BLaER1 (cell line): ENCODE results near the gene CBX8.

Experiments used
- H3K27ac ChIP-seq: shearing (Covaris generic); formaldehyde crosslinking; 2 replicates; pipeline ENCODE4 v1.8.1; 2022
- H3K27me3 ChIP-seq: shearing (Covaris generic); formaldehyde crosslinking; 2 replicates; pipeline ENCODE4 v1.8.1; 2022
- H3K36me3 ChIP-seq: shearing (Covaris generic); formaldehyde crosslinking; 2 replicates; pipeline ENCODE4 v1.8.1; 2022
- H3K4me1 ChIP-seq: shearing (Covaris generic); formaldehyde crosslinking; 2 replicates; pipeline ENCODE4 v1.8.1; 2022
- H3K4me2 ChIP-seq: shearing (Covaris generic); formaldehyde crosslinking; 2 replicates; pipeline ENCODE4 v1.8.1; 2022
- H3K4me3 ChIP-seq: shearing (Covaris generic); formaldehyde crosslinking; 2 replicates; pipeline ENCODE4 v1.8.1; 2022
- H3K9ac ChIP-seq: shearing (Covaris generic); formaldehyde crosslinking; 2 replicates; pipeline ENCODE4 v1.8.1; 2022
- H3K9me3 ChIP-seq: shearing (Covaris generic); formaldehyde crosslinking; 2 replicates; pipeline ENCODE4 v1.8.1; 2022
- H4K20me1 ChIP-seq: shearing (Covaris generic); formaldehyde crosslinking; 2 replicates; pipeline ENCODE4 v1.8.1; 2022
- Cebpa-rat ChIP-seq: shearing (Covaris generic); IDR thresholded peaks from 2 replicates; pipeline ENCODE4 v1.8.1; 2022

The CBX8 gene

DNA sequence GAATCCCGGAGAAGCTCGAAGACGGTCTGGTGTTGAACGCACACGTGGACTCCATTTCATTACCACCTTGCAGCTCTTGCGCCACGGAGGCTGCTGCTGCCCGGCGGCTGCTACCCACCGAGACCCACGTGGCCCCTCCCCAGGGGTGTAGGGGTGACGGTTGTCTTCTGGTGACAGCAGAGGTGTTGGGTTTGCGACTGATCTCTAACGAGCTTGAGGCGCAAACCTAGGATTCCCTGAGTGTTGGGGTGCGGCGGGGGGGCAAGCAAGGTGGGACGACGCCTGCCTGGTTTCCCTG is 44.1 kb upstream of the CBX8 start:
- H3K4me1 ChIP-seq, result peaks cover 66% of the 10 kb centered on the region
- H3K27me3 ChIP-seq, result peaks cover 65% of the 10 kb centered on the region
- TF ChIP-seq Cebpa-rat, result no peak
- no peaks in the 10 kb centered on the region for H3K9me3 ChIP-seq
- peak overlapping the region; percentile 86; the same call in 1 of the 2 replicates for H3K4me3 ChIP-seq
- H3K9ac ChIP-seq, result no peak overlapping the region
- peaks cover 86% of the 10 kb centered on the region for H4K20me1 ChIP-seq
- peak overlapping the region; percentile 90; the same call in 1 of the 2 replicates for H3K4me2 ChIP-seq
- H3K36me3 ChIP-seq, result peaks cover 1% of the 10 kb centered on the region
- H3K27ac ChIP-seq, result no peak overlapping the region

DNA sequence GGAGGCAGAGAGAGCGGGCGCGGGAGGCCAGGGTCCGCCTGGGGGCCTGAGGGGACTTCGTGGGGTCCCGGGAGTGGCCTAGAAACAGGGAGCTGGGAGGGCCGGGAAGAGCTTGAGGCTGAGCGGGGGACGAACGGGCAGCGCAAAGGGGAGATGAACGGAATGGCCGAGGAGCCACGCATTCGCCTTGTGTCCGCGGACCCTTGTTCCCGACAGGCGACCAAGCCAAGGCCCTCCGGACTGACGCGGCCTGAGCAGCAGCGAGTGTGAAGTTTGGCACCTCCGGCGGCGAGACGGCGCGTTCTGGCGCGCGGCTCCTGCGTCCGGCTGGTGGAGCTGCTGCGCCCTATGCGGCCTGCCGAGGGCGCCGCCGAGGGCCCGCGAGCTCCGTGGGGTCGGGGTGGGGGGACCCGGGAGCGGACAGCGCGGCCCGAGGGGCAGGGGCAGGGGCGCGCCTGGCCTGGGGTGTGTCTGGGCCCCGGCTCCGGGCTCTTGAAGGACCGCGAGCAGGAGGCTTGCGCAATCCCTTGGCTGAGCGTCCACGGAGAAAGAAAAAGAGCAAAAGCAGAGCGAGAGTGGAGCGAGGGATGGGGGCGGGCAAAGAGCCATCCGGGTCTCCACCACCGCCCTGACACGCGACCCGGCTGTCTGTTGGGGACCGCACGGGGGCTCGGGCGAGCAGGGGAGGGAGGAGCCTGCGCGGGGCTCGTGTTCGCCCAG is 43.6 kb upstream of the CBX8 start:
- peaks cover 86% of the 10 kb centered on the region for H4K20me1 ChIP-seq
- H3K27ac ChIP-seq, result no peak overlapping the region
- peak overlapping the region; percentile 86 for H3K4me3 ChIP-seq
- H3K9ac ChIP-seq, result no peak overlapping the region
- H3K4me2 ChIP-seq, result peak overlapping the region; percentile 90
- TF ChIP-seq Cebpa-rat, result peak; percentile 96
- H3K9me3 ChIP-seq, result no peaks in the 10 kb centered on the region
- H3K27me3 ChIP-seq, result peaks cover 59% of the 10 kb centered on the region
- peaks cover 7% of the 10 kb centered on the region for H3K36me3 ChIP-seq
- peaks cover 68% of the 10 kb centered on the region for H3K4me1 ChIP-seq

DNA sequence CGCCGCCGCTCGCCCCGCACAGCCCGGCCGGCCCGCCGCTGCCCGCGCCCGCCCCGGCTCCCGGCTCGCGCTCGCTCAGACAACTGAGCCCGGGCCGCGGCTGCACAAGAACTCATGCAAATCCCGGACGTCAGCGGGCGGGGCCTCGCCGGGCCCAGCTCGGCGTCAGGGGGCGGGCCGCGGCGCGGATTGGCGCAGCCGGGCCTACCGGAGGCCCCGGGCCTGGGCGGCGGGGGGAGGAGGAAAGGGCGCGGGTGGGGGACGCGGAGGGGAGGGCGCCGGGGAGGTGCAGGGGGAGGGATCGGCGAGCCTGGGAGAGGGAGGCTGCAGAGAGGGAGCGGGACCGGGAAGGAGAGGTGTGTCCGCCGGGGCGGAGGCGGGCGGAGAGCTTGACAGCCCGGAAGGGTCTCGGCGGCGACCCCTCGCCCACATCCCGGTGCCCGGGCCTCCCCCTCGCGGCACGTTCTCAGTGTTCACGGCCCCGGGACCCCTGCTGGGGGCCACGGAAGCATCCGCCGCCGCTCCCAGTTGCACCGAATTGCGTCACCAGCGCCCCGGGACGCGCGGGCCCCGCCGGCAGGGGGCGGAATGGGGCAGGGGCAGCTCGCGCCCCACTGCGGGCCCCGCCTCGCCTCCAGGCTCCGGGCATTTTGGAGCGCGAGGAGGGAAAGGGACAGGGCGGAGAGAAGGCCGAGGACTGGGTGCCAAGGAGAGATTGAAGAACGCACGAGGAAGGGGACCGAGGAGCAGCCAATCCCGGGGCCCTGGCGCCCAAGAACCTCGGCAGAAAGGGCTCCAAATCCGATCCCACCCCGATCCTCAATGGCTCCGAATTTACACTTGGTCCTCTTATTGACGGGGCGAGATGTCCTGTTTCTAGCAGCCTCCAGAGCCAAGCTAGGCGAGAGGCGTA is 42.7 kb upstream of the CBX8 start, which contains the start of gene CBX4:
CBX4 (minus strand) TSS at position 85 of the 913 bp plus-strand sequence. CDS start 189 bp downstream, outside the sequence.
- peak; percentile 93 for TF ChIP-seq Cebpa-rat
- Histone ChIP-seq H4K20me1 (peaks cover 88% of the 10 kb centered on the region), H3K9me3 (no peaks in the 10 kb centered on the region), H3K9ac (peak within 1 kb of the TSS; percentile 88), H3K27ac (peak within 1 kb of the TSS; percentile 92), H3K27me3 (peaks cover 51% of the 10 kb centered on the region), H3K4me3 (peak within 1 kb of the TSS; percentile 86), H3K36me3 (peaks cover 15% of the 10 kb centered on the region), H3K4me1 (peaks cover 70% of the 10 kb centered on the region), H3K4me2 (peak within 1 kb of the TSS; percentile 100)

DNA sequence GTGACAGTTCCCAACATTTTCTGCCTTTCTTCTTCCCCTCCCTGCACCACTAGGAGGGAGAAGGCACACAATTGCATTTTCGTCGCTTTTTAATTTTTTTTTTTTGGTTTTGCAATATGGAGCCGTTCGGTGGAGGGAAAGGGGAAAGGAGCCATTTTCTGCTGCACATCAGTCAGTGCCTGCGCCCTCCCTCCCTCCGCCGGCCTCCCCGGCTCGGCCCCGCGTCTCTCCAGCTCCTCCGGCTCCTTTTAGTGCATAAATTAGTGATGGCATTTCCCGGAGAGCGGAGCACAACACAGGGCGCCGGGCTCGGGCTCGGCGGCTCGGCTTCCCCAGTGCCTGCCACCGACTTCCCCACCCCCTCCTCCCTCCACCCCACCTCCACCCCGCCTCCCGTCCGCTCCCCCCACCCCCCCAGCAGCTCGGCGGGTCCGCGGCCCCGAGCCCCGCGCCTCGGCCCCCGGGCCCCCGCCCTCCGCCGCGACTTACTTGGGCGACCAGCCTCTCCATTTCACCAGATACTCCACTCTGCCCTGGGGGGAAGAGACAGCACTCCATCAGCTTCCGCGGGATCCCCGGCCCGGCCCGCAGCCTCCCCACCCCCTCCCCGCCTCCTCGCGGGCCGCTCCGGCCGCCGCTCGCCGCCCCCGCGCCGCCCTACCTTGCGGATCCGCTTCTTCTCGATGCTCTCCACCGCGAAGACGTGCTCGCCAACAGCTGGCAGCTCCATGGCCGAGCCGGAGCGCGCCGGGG is 41.8 kb upstream of the CBX8 start:
- Histone ChIP-seq H3K4me3 (peak overlapping the region; percentile 86), H4K20me1 (peaks cover 90% of the 10 kb centered on the region), H3K27me3 (peaks cover 42% of the 10 kb centered on the region), H3K27ac (peak overlapping the region; percentile 92), H3K36me3 (peaks cover 24% of the 10 kb centered on the region), H3K4me2 (peak overlapping the region; percentile 100), H3K9me3 (no peaks in the 10 kb centered on the region), H3K9ac (peak overlapping the region; percentile 88), H3K4me1 (peaks cover 70% of the 10 kb centered on the region)
- no peak for TF ChIP-seq Cebpa-rat

DNA sequence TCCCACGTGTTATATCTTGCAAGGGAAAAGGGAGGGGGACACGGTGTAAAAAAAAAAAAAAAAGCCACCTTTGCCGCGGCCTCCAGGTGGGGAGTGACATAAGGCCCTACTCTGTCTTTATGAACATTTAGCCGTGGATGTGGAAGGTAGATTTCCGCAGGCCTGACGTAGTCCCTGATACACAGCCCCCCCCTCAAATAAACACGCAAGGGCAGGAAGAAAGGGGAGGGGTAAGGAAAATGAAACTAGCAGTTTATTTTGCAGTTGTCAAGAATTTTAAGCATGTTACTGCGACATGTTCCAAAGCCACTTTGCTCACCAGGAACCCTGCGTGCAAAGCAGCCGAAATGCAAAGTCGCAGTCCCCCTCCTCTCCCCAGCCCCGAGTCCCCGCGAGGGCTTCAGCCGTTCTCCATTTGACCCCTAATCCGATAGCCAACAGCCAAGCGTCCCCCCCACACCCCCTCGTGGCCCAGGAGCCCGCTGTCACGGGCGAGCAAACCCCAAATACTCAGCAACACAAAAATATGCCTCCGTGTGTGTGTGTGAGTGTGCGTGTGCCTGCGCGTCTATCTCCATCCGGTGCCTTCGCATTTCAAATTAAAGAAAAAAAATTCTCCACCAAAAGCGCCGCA is 41.1 kb upstream of the CBX8 start:
- Histone ChIP-seq H3K9me3 (no peaks in the 10 kb centered on the region), H3K27me3 (peaks cover 35% of the 10 kb centered on the region), H3K9ac (peak overlapping the region; percentile 88), H3K36me3 (peaks cover 27% of the 10 kb centered on the region), H3K27ac (peak overlapping the region; percentile 92), H3K4me2 (peak overlapping the region; percentile 100), H3K4me3 (peak overlapping the region; percentile 86), H3K4me1 (peaks cover 70% of the 10 kb centered on the region), H4K20me1 (peaks cover 90% of the 10 kb centered on the region)
- TF ChIP-seq Cebpa-rat, result no peak

DNA sequence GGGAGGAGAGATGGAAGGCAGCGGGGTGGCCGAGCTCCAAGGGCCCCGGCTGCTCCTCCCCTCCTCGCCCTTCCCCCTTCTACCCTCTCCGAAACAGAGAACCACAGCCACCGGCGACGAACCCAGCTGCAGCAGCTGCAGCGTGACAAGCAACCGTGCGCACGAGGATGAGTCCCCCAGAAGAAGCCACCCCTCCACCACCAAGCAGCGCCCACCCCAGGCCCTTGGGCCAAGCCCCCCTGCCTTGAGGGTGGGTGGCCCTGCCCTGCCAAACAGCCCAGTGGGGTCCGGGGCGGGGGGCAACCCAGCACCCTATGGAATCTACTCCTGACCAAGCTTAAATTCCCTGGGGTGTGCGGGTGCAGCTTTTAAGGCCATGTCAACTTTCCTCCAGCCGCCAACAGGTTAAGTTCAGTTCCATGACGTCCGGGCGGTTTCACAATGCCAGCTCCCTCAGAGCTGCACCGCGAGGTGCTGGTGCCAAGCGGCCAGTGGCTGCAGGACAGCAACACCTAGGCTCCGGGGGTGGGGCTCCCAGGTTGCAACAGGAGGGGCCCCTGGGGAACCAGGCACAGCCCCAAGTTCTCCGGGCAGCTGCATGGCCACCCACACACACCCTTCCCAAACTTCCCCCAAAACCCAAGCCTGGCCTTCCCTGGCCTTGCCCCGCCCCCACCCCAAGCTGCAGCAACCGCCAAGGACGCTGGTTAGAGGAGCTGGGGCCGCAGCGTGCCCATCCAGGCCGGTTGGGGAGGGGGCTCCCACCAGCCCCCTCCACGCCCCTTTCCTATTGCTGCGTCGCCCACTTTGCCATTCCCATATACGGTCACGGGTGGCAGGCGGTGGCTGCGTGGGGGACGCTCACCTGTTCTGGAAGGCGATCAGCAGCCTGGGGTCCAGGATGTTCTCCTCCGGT is 40.4 kb upstream of the CBX8 start:
- H3K9ac ChIP-seq, result peak overlapping the region; percentile 88
- peaks cover 90% of the 10 kb centered on the region for H4K20me1 ChIP-seq
- H3K27ac ChIP-seq, result peak overlapping the region; percentile 92
- H3K4me2 ChIP-seq, result peak overlapping the region; percentile 100
- no peaks in the 10 kb centered on the region for H3K9me3 ChIP-seq
- peaks cover 27% of the 10 kb centered on the region for H3K36me3 ChIP-seq
- peak overlapping the region; percentile 86 for H3K4me3 ChIP-seq
- peaks cover 70% of the 10 kb centered on the region for H3K4me1 ChIP-seq
- H3K27me3 ChIP-seq, result peaks cover 27% of the 10 kb centered on the region
- TF ChIP-seq Cebpa-rat, result peak; percentile 90

DNA sequence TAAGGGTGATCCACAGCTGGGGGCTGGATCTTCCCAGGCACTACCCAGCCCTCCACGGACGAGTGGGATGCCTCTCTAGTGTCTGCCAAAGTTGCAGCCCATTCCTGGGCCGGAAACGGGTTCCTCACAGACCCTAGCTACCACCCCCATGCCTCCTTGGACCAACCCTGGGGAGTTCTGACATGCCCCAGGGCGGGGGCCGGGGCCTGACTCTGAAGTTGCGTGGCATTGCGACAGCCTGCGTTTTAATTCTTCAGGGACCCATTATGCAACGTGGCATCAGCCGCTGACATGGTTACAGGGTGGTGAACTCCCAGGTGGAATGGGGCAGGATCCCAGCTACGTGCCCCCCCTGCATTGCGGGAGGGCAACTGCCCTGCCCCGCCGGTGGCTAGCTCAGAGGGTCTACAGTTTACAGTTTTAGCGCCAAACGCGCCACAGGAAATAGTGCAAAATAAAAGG is 39.7 kb upstream of the CBX8 start:
- Histone ChIP-seq H3K4me1 (peaks cover 70% of the 10 kb centered on the region), H3K27me3 (peaks cover 21% of the 10 kb centered on the region), H3K9me3 (no peaks in the 10 kb centered on the region), H3K4me3 (peak overlapping the region; percentile 86), H4K20me1 (peaks cover 87% of the 10 kb centered on the region), H3K36me3 (peaks cover 27% of the 10 kb centered on the region), H3K27ac (peak overlapping the region; percentile 92), H3K4me2 (peak overlapping the region; percentile 100), H3K9ac (peak overlapping the region; percentile 88)
- TF ChIP-seq Cebpa-rat, result peak; percentile 99

DNA sequence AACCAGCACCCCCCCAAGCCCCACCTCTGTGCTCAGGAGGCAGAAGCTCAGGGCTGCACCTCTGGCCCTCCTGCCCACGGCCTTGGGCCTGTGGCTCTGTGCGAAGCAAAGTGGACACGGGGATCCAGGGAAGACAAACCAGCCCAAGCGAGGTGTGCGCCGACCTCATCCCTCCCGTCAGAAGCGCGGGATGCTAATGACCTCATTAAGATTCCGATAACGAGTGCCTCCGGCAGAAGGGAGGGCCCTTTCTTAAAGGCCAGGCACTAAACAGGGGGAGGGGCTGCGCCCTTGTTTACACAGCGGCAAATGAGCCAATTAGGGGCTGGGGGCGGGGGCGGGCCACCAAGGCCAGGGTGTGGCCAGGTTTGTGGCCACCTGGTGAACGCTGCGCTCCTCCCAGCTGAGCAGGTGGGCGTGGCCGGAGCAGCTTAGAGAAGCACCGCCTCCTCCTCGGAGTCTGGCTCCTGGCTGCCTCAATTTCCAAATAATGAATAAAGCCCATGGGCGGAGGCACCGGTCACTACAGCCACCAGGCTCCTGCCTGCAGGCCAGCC is 39.2 kb upstream of the CBX8 start:
- peak overlapping the region; percentile 100 for H3K4me2 ChIP-seq
- peaks cover 70% of the 10 kb centered on the region for H3K4me1 ChIP-seq

More for the DNA sequence above, 39.2 kb upstream of the CBX8 start:
- Histone ChIP-seq H3K9me3 (no peaks in the 10 kb centered on the region), H4K20me1 (peaks cover 87% of the 10 kb centered on the region), H3K36me3 (peaks cover 27% of the 10 kb centered on the region), H3K27me3 (peaks cover 15% of the 10 kb centered on the region), H3K4me3 (peak overlapping the region; percentile 86), H3K9ac (peak overlapping the region; percentile 88), H3K27ac (peak overlapping the region; percentile 92)
- no peak for TF ChIP-seq Cebpa-rat
